Measurements from ENCODE around the gene SETD1A. TPM values are rescaled to one million over a fixed set of nuclear protein-coding genes. Genes with fewer than 3 reads are reported as not detected.
"Not testable (repeated sequence)": the region's sequence is repeated elsewhere in the genome, so short reads cannot be mapped to it uniquely, and the experiment has no call there.

The SETD1A gene
- total RNA-seq, 2 donors from 2014 or later: 3.8 to 8.6 TPM

DNA sequence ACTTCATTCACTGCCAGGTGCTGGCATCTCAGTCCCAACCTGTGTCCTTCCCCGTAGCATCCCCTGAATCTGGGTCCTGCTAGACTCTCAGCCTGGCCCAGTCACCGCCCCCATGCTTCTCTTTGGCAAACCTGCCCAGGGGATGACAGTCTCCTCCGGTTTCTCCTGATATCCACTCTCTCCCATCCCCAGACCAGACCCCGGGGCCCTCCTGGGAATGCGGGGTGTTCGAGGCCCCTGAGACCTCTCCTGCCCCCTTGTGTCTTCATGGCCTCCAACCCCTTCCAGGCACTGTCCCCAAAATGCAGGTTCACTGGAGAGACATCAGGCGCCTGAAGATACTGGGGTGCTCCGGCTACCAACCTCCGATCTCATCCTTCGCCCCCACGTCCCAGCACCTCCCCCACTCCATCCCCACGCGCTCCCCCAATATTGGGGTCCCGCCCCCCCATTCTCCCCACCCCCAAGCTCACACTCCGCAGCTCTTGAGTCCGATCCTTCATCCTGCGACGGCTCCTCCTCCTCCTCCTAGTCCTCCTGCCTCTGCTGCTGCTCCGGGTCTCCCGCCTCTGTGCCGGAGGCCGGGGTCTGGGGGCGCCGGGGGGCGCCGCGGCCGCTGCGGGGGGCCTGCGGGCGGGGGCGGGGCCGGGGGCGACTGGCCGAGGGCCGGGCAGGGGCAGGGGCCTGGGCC, 52.5 kb downstream of the SETD1A start:
- H3K36me3 ChIP-seq: no peaks in the 10 kb centered on the region
- DNase-seq (ENCODE audit: low spot score): no peak
- no peak overlapping the region for H3K27ac ChIP-seq
- H3K27me3 ChIP-seq: peaks cover 10 to 12% of the 10 kb centered on the region in 2 donors
- H3K4me3 ChIP-seq: no peak overlapping the region
- H3K9me3 ChIP-seq: no peaks in the 10 kb centered on the region
- H3K4me1 ChIP-seq: peaks cover 0 to 4% of the 10 kb centered on the region in 2 donors
- TF ChIP-seq, protein P1, sequence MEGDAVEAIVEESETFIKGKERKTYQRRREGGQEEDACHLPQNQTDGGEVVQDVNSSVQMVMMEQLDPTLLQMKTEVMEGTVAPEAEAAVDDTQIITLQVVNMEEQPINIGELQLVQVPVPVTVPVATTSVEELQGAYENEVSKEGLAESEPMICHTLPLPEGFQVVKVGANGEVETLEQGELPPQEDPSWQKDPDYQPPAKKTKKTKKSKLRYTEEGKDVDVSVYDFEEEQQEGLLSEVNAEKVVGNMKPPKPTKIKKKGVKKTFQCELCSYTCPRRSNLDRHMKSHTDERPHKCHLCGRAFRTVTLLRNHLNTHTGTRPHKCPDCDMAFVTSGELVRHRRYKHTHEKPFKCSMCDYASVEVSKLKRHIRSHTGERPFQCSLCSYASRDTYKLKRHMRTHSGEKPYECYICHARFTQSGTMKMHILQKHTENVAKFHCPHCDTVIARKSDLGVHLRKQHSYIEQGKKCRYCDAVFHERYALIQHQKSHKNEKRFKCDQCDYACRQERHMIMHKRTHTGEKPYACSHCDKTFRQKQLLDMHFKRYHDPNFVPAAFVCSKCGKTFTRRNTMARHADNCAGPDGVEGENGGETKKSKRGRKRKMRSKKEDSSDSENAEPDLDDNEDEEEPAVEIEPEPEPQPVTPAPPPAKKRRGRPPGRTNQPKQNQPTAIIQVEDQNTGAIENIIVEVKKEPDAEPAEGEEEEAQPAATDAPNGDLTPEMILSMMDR (IDR thresholded peaks at IDR 0.05): no peak

DNA sequence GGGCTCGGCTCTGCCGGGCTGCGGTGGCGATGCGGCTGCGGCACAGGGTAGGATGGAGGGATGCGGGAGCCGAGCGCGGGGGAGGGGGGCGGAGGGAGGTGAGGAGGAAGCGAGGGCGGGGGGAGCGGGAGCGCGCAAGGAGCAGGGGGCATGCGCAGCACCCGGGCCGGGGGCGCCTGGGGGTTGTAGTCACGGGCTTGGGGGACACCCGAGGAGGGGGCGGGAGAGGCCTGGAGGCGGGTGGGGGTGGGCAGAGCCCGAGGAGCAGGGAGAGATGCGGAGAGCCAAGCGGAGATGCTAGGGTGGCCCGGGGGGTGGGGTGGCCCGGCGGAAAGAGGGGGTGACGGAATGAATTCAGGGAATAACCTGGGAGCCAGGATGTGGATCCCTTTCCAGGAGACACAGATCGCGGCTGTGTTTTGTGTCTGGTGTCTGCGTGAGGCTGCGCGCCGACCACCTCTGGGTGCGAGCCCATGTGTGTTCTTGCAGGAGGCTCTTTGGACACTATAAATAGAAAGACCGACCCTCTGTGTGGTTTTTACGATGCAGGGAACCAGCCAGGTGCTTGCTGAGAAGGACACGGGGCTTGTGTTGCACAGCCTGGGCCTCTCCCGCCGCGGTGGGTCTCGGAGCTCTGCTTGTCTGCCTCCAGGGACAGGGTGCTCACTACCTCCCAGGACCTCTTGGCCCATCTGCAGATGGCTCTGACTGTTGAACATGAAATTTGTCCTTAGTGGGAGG, 53.2 kb downstream of the SETD1A start, which contains the start of gene STX1B:
Gene STX1B (minus strand): TSS at position 54 of the 741 bp plus-strand sequence. CDS start 242 bp downstream, outside the sequence.
- Histone ChIP-seq H3K4me1 (peaks cover 0 to 4% of the 10 kb centered on the region in 2 donors), H3K36me3 (no peaks in the 10 kb centered on the region), H3K27ac (no peak within 1 kb of the TSS), H3K9me3 (no peaks in the 10 kb centered on the region), H3K4me3 (no peak within 1 kb of the TSS), H3K27me3 (peaks cover 10 to 12% of the 10 kb centered on the region in 2 donors)
- no peak for DNase-seq (ENCODE audit: low spot score)
- TF ChIP-seq, protein P1 (IDR thresholded peaks at IDR 0.05): no peak

DNA sequence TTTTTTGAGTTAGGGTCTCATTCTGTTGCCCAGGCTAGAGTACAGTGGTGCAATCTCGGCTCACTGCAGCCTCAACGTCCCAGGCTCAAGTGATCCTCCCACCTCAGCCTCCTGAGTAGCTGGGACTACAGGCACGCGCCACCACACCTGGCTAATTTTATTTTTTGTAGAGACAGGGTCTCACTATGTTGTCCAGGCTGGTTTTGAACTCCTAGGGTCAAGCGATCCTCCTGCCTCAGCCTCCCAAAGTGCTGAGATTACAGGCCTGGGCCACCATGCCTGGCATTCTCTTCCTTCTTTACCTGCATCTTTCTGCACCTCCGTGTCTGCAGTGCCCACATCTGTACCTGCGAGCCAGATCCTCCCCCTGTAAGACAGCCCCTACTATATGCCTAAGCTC, 54.3 kb downstream of the SETD1A start:
- not testable (repeated sequence) for H3K27ac ChIP-seq; DNase-seq (ENCODE audit: low spot score); H3K4me1 ChIP-seq; H3K4me3 ChIP-seq; H3K36me3 ChIP-seq; H3K9me3 ChIP-seq
- H3K27me3 ChIP-seq: peaks cover 10 to 12% of the 10 kb centered on the region in 2 donors

DNA sequence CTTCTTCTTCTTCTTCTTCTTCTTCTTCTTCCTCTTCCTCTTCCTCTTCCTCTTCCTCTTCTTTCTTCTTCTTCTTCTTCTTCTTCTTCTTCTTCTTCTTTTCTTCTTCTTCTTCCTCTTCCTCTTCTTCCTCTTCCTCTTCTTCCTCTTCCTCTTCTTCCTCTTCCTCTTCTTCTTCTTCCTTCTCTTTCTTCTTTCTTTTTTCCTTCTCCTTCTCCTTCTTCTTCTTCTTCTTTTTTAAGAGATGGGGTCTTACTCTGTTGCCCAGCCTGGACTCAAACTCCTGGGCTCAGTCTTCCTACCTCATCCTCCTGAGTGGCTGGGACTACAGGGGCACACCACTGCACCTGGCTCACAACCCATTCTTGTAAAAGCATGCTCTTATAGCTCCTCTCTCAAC, 55.7 kb downstream of the SETD1A start:
- not testable (repeated sequence) for H3K9me3 ChIP-seq; H3K4me3 ChIP-seq; H3K4me1 ChIP-seq; H3K27ac ChIP-seq; H3K36me3 ChIP-seq; DNase-seq (ENCODE audit: low spot score)
- peaks cover 10 to 12% of the 10 kb centered on the region in 2 donors for H3K27me3 ChIP-seq

DNA sequence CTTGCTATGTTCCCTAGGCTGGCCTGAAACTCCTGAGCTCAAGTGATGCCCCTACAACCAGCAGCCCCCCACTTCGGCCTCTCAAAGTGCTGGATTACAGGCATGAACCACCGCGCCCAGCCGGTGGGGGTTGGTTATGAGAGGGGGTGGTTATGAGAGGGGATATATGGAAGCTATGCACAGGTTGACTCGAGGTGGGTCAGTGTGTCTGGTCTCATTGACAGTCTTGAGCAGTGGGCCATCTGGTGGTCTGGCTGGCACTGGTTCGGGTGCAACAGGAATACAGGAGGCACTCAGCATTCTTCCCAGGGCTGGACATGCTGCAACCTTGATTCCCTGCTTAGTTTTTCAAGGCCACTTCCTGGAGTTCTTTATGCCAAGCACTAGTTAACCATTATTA, 58.5 kb downstream of the SETD1A start:
- TF ChIP-seq, protein P1 (IDR thresholded peaks at IDR 0.05): no peak
- H3K4me3 ChIP-seq: no peak overlapping the region
- H3K4me1 ChIP-seq: no peaks in the 10 kb centered on the region
- DNase-seq (ENCODE audit: low spot score): no peak
- H3K27me3 ChIP-seq: peaks cover 3 to 4% of the 10 kb centered on the region in 2 donors
- H3K36me3 ChIP-seq: no peaks in the 10 kb centered on the region
- no peaks in the 10 kb centered on the region for H3K9me3 ChIP-seq
- no peak overlapping the region for H3K27ac ChIP-seq

DNA sequence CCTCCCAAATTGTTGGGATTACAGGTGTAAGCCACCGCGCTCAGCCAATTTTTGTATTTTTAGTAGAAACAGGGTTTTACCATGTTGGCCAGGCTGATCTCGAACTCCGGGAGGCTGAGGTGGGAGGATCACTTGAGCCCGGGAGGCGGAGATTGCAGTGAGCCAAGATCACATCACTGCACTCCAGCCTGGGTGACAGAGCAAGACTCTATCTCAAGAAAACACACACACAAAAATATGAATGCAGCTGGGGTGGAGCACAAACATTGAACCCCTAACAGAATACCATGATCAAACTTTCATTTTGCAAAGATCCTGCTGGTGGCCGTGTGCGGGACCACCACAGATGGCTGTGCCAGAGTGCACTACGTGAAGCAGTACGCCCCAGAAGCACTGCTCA, 60.2 kb downstream of the SETD1A start:
- not testable (repeated sequence) for H3K27ac ChIP-seq; H3K4me3 ChIP-seq; H3K27me3 ChIP-seq; H3K4me1 ChIP-seq; H3K9me3 ChIP-seq; H3K36me3 ChIP-seq; DNase-seq (ENCODE audit: low spot score)

DNA sequence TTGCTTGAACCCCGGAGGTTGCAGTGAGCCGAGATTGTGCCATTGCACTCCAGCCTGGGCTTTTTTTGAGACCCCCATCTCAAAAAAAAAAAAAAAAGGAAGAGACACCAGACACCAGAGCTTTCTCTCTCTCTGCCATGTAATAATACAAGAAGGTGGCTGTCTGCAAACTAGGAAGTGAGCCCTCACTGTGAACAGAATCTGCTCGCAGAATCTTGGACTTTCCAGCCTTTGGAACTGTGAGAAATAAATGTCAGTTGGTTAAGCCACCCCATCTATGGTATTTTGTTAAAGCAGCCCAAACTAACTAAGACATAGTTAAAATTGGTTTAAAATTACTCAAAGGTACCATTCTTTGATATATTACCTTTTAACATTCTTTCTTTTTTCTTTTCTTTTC, 63.0 kb downstream of the SETD1A start:
- TF ChIP-seq, protein P1 (IDR thresholded peaks at IDR 0.05): no peak
- Histone ChIP-seq H3K36me3 (no peaks in the 10 kb centered on the region), H3K4me3 (no peak overlapping the region), H3K4me1 (no peaks in the 10 kb centered on the region), H3K27ac (no peak overlapping the region), H3K9me3 (no peaks in the 10 kb centered on the region), H3K27me3 (no peaks in the 10 kb centered on the region)
- no peak for DNase-seq (ENCODE audit: low spot score)

Data from right atrium auricular region (tissue), 2 donors.